NCI-H446 (cell line): ENCODE measurements around the gene CHMP2A.
"Not testable (repeated sequence)": the region's sequence is repeated elsewhere in the genome, so short reads cannot be mapped to it uniquely, and the experiment has no call there.

ENCODE experiments used
- DNase-seq, 2 experiments: peaks; one replicate each; lab custom pipeline; 2025; lab: John Stamatoyannopoulos, UW

The CHMP2A gene

GRCh38 chr19:58555369-58555885 is 522 bp upstream of the CHMP2A start:
- DNase-seq = no peak

GRCh38 chr19:58553799-58554493 is 959 bp downstream of the CHMP2A start:
- no peak for DNase-seq

- no peak for DNase-seq
Observed at GRCh38 chr19:58552655-58553054, 2.2 kb downstream of the CHMP2A start.

- DNase-seq = no peak
Observed at GRCh38 chr19:58551577-58552471, 3.1 kb downstream of the CHMP2A start.

- DNase-seq = no peak
Observed at GRCh38 chr19:58551123-58551497, 3.8 kb downstream of the CHMP2A start.

- DNase-seq = no peak
Observed at GRCh38 chr19:58550362-58551122, 4.4 kb downstream of the CHMP2A start.

GRCh38 chr19:58549664-58550361 is 5.1 kb downstream of the CHMP2A start:
- DNase-seq = no peak

GRCh38 chr19:58548859-58549663 is 5.8 kb downstream of the CHMP2A start:
- no peak for DNase-seq

- no peak for DNase-seq
Observed at GRCh38 chr19:58547323-58548312, 7.3 kb downstream of the CHMP2A start.

GRCh38 chr19:58546019-58546530 is 8.8 kb downstream of the CHMP2A start:
- no peak for DNase-seq

- no peak for DNase-seq
Observed at GRCh38 chr19:58545286-58546018, 9.5 kb downstream of the CHMP2A start.

- no peak for DNase-seq
Observed at GRCh38 chr19:58544591-58545285, 10.2 kb downstream of the CHMP2A start.

- no peak for DNase-seq
Observed at GRCh38 chr19:58543826-58544590, 10.9 kb downstream of the CHMP2A start, which contains the start of gene TRIM28. Gene TRIM28 (plus strand): TSS chr19:58544064. CDS start chr19:58544758, 694 bp downstream.

GRCh38 chr19:58542641-58543372 is 12.1 kb downstream of the CHMP2A start:
- DNase-seq = not testable (repeated sequence)

- not testable (repeated sequence) for DNase-seq
Observed at GRCh38 chr19:58539169-58539559, 15.7 kb downstream of the CHMP2A start.
